ENCODE measurements around the gene HPD. TPM values are rescaled to one million over a fixed set of nuclear protein-coding genes. Genes with fewer than 3 reads are reported as not detected.

The HPD gene
- total and polyA plus RNA-seq, 2 donors (not counting 1 experiment from before 2014, with no cell fraction given), result 0.17 to 0.36 TPM

- H3K9me3 ChIP-seq (ENCODE audit: control insufficient read depth, insufficient read depth, low read depth, low read length), result no peaks in the 10 kb centered on the region
- peaks cover 33% of the 10 kb centered on the region for H3K36me3 ChIP-seq (ENCODE audit: control insufficient read depth, insufficient read depth, low read length)
- DNase-seq (ENCODE audit: low read depth in 2 of 2), result no peak
- H3K27me3 ChIP-seq (ENCODE audit: control insufficient read depth, insufficient read depth, low read length), result no peaks in the 10 kb centered on the region
- TF ChIP-seq CTCF (conservative IDR thresholded peaks at IDR 0.05 in 1 of 2, IDR thresholded peaks at IDR 0.05 in 1 of 2; ENCODE audit: low read depth in 1 of 2, low read length in 2 of 2), result no peak
- no peak for TF ChIP-seq EZH2 (IDR thresholded peaks at IDR 0.05; ENCODE audit: low read length, missing control alignments)
- no peak overlapping the region for H2AFZ ChIP-seq (ENCODE audit: low read length)
- no peaks in the 10 kb centered on the region for H3K79me2 ChIP-seq (ENCODE audit: control insufficient read depth, insufficient read depth, low read length)
- no peak overlapping the region for H3K9ac ChIP-seq (ENCODE audit: insufficient read depth, low read length)
- H3K4me3 ChIP-seq (replicated peaks in 1 of 4; ENCODE audit: control extremely low read depth in 1 of 4, insufficient read depth in 1 of 4, low read depth in 3 of 4, low read length in 4 of 4), result no peak overlapping the region
- H3K4me1 ChIP-seq (ENCODE audit: control insufficient read depth, extremely low read depth, insufficient read depth, low read length), result no peaks in the 10 kb centered on the region
- no peaks in the 10 kb centered on the region for H4K20me1 ChIP-seq (ENCODE audit: control insufficient read depth, extremely low read depth, insufficient read depth, low read length)
- H3K4me2 ChIP-seq (ENCODE audit: extremely low read depth, insufficient read depth, low read length), result no peak overlapping the region
- H3K27ac ChIP-seq (ENCODE audit: insufficient read depth, low read length), result no peak overlapping the region
Measured at GRCh38 chr12:121829250-121829918, 29.3 kb downstream of the HPD start.

GRCh38 chr12:121828826-121829225 lies 29.8 kb downstream of the HPD start:
- Histone ChIP-seq H4K20me1 (ENCODE audit: control insufficient read depth, extremely low read depth, insufficient read depth, low read length) (no peaks in the 10 kb centered on the region), H3K9ac (ENCODE audit: insufficient read depth, low read length) (no peak overlapping the region), H3K4me2 (ENCODE audit: extremely low read depth, insufficient read depth, low read length) (no peak overlapping the region), H3K79me2 (ENCODE audit: control insufficient read depth, insufficient read depth, low read length) (no peaks in the 10 kb centered on the region), H2AFZ (ENCODE audit: low read length) (no peak overlapping the region), H3K9me3 (ENCODE audit: control insufficient read depth, insufficient read depth, low read depth, low read length) (no peaks in the 10 kb centered on the region), H3K4me1 (ENCODE audit: control insufficient read depth, extremely low read depth, insufficient read depth, low read length) (no peaks in the 10 kb centered on the region), H3K27me3 (ENCODE audit: control insufficient read depth, insufficient read depth, low read length) (no peaks in the 10 kb centered on the region), H3K27ac (ENCODE audit: insufficient read depth, low read length) (no peak overlapping the region), H3K36me3 (ENCODE audit: control insufficient read depth, insufficient read depth, low read length) (peaks cover 38% of the 10 kb centered on the region), H3K4me3 (replicated peaks in 1 of 4; ENCODE audit: control extremely low read depth in 1 of 4, insufficient read depth in 1 of 4, low read depth in 3 of 4, low read length in 4 of 4) (no peak overlapping the region)
- no peak for DNase-seq (ENCODE audit: low read depth in 2 of 2)
- TF ChIP-seq CTCF (conservative IDR thresholded peaks at IDR 0.05 in 1 of 2, IDR thresholded peaks at IDR 0.05 in 1 of 2; ENCODE audit: low read depth in 1 of 2, low read length in 2 of 2) (no peak), EZH2 (IDR thresholded peaks at IDR 0.05; ENCODE audit: low read length, missing control alignments) (no peak)

- Histone ChIP-seq H3K36me3 (ENCODE audit: control insufficient read depth, insufficient read depth, low read length) (peaks cover 43% of the 10 kb centered on the region), H3K27ac (ENCODE audit: insufficient read depth, low read length) (no peak overlapping the region), H3K79me2 (ENCODE audit: control insufficient read depth, insufficient read depth, low read length) (no peaks in the 10 kb centered on the region), H3K4me3 (replicated peaks in 1 of 4; ENCODE audit: control extremely low read depth in 1 of 4, insufficient read depth in 1 of 4, low read depth in 3 of 4, low read length in 4 of 4) (no peak overlapping the region), H4K20me1 (ENCODE audit: control insufficient read depth, extremely low read depth, insufficient read depth, low read length) (no peaks in the 10 kb centered on the region), H3K27me3 (ENCODE audit: control insufficient read depth, insufficient read depth, low read length) (no peaks in the 10 kb centered on the region), H3K9ac (ENCODE audit: insufficient read depth, low read length) (no peak overlapping the region), H3K9me3 (ENCODE audit: control insufficient read depth, insufficient read depth, low read depth, low read length) (no peaks in the 10 kb centered on the region), H3K4me1 (ENCODE audit: control insufficient read depth, extremely low read depth, insufficient read depth, low read length) (no peaks in the 10 kb centered on the region), H3K4me2 (ENCODE audit: extremely low read depth, insufficient read depth, low read length) (no peak overlapping the region), H2AFZ (ENCODE audit: low read length) (no peak overlapping the region)
- TF ChIP-seq EZH2 (IDR thresholded peaks at IDR 0.05; ENCODE audit: low read length, missing control alignments) (no peak), CTCF (conservative IDR thresholded peaks at IDR 0.05 in 1 of 2, IDR thresholded peaks at IDR 0.05 in 1 of 2; ENCODE audit: low read depth in 1 of 2, low read length in 2 of 2) (no peak)
- DNase-seq (ENCODE audit: low read depth in 2 of 2), result no peak
Measured at GRCh38 chr12:121828306-121828705, 30.4 kb downstream of the HPD start.

Data from fibroblast of lung (primary cell).